Erythroblast (primary cell): ENCODE measurements around the gene ZNF436.

Source experiments
- DNase-seq, 2 experiments: peaks; one replicate each; lab custom pipeline; 2025; lab: John Stamatoyannopoulos, UW
- GATA1 ChIP-seq: IDR thresholded peaks from 2 replicates; pipeline ENCODE4 v1.6.1; 2011; ENCODE audit warnings: low read depth, mild to moderate bottlenecking, control low read depth, low read length, moderate library complexity
- POLR2A ChIP-seq: IDR thresholded peaks from 2 replicates; pipeline ENCODE4 v1.6.1; 2011; ENCODE audit warnings: mild to moderate bottlenecking, low read length

ZNF436 gene

DNA sequence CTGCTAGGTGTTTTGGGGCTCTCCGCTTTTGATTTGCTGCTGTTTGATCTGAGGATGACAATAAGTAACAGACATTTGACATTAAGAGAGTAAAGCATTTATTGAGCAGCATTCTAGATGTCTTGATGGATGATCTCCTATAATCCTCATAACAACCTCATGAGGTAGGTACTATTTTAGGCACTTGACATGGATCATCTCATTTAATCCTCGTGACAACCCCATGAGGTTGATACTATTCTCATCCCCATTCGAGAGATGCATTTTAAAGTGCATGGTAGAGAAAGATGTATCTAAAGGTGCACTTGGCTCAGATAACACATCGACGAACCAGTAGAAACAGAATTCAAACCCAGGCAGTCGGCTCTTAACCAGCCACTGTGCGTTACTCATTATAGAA, 28.3 kb upstream of the ZNF436 start:
- DNase-seq = no peak
- TF ChIP-seq POLR2A (no peak), GATA1 (no peak)

DNA sequence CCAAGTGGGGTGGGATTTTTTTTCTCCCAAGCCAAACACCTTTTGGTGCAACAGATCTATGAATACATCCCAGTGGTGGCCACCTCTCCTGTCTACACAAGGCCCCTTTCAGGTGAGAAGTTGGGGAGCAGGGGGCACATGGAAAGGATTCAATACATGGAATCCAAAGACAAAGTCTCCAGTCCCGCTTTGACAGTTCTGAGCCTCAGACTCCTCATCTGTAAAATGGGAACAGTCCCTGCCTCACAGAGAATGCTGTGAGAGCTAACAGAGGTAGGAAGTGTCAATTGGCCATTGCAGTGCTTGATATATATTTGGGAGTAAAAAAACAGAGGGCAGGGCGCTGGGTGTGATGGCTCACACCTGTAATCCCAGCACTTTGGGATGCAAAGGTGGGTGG, 26.7 kb upstream of the ZNF436 start:
- no peak for TF ChIP-seq GATA1
- TF ChIP-seq POLR2A = no peak
- DNase-seq = no peak

DNA sequence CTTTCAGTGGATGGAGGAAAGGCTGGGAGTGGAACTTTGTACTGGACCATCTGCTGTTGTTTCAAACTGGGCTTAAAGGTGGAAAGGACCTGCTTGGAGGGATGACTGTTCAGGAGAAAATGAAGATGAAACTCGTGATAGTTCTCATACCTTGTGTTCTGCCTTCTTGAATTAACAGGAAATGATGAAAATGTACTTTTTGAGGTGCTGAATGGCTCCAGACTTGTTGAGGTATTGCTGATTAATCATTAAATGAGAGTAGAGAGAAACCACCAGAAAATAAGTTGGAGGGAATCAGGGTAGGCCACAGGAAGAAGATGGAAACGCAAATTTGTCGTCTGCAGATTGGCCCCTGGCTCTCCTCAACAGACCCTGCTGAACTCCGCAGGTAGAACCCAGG, 26.2 kb upstream of the ZNF436 start:
- no peak for DNase-seq
- TF ChIP-seq GATA1 (no peak), POLR2A (no peak)

DNA sequence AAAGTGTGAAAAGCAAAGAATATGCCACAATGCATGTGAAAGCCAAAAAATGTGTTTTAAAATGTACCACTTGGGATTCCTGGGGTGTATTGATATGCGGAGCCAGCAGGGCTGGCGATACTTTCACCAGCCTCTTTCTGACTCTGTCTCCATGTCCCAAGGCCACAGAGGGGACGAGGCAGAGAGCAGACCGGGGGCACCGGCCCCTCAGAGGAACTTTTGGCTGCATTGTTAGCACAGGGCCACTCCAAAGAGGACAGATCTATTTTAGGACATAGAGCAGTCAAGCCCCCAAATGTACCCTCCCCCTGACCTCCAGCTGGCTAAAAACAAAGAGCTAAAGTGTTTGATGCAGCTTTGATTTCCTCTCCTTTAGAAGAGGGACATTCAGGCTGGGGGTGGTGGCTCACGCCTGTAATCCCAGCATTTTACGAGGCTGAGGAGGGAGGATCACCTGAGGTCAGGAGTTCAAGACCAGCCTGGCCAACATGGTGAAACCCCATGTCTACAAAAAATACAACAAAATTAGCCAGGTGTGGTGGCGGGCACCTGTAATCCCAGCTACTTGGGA, 25.6 kb upstream of the ZNF436 start:
- no peak for DNase-seq
- TF ChIP-seq POLR2A = no peak
- TF ChIP-seq GATA1 = no peak

DNA sequence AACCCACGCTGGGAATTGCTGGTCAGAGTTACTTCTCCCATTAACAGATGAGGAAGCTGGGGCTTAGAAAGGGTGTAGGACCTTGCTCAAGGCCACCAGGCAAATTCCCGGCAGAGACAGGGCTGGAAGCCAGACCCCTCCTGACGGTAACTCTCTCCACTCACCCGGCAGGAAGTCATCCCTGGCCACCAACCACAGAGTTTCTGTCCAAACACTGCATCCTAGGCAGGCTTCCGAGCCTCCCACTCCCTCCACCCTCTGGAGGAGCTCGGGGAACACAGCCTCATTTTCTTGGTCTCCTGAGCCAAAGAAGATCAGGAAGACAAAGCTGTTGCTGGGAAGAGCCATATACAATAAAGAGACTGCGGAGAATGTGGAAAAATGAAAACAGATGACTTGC, 25.0 kb upstream of the ZNF436 start:
- TF ChIP-seq GATA1 (no peak), POLR2A (no peak)
- DNase-seq = no peak

DNA sequence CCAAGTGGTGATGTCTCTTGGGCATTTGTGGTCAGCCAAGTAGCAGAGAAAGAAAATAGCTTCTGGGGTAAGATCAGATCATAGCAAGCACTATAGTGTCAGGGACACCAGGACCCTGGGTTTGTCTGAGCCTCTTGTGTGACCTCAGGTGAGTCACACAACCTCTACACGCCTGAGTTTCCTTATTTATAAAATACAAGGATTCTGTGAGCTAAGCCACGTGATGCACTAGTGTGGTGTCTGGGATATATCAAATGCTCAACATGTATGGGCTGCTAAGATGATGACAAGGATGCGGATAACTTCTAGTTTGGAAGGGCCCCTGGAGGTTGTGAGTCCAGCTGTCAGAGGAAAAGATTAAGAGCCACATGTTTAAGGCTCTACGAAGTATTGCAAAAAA, 24.5 kb upstream of the ZNF436 start:
- no peak for TF ChIP-seq POLR2A
- no peak for TF ChIP-seq GATA1
- DNase-seq = no peak

DNA sequence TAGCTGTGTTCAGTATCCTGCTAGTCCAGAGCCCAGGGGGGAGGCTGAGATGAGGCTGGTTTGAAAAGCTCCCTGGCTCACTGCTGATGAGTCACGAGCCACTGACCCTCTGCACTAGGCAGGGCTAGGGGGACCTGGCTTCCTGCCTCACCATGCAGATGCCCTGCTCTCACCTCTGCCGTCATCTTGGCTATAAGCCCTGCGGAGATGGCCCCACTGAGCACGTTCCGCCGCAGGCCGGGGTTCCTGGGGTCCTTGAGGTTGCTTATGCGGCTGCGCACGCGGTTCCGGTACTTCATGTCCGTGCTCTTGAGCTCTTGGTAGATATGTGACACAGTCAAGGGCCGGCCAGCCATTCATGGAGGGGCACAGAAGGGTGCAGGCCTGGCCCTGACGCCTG, 24.1 kb upstream of the ZNF436 start:
- DNase-seq = no peak
- no peak for TF ChIP-seq POLR2A
- no peak for TF ChIP-seq GATA1

DNA sequence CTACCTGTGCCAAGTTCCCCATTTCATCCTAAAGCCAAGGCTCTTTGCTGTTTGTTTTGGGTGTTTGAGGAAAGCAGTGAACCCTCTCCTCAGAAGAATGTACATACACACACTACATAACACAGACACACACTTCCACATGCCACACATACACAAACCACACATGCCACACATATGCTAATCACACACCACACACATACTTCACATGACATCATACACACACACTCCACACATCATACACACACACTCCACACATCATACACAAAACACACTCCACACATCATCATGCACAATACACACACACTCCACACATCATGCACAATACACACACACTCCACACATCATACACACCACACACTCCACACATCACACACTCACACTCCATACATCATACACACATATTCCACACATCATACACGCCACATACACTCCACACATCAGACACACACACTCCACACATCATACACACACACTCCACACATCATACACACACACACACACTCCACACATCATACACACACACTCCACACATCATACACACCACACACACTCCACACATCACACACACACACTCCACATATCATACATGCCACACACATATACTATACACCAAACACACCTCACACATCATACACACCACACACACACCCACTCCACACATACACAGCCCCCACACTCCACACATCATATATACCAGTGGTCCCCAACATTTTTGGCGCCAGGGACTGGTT, 22.7 kb upstream of the ZNF436 start:
- no peak for TF ChIP-seq GATA1
- TF ChIP-seq POLR2A = no peak
- DNase-seq = peak in 1 of 2 experiments; percentile 11

DNA sequence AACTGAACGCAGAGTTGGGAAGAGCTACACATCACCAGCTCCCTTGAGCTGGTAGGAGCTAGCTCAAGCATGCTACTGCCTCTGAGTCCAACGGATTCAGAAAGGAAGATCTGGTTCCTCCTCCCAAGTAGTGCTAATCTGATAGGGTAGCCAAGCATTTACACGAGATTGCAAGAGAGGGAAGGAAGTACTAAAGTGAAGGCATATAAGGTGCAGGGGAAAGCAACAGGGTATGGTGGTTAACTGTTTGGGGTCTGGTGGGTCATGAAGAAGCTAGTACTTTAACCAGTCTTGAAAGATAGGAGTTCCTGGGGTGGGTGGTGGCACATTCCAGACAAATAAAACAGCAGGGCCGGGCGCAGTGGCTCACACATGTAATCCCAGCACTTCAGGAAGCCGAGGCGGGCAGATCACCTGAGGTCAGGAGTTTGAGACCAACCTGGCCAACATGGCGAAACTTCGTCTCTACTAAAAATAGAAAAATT, 20.2 kb upstream of the ZNF436 start:
- DNase-seq = no peak
- TF ChIP-seq GATA1 = no peak
- no peak for TF ChIP-seq POLR2A

DNA sequence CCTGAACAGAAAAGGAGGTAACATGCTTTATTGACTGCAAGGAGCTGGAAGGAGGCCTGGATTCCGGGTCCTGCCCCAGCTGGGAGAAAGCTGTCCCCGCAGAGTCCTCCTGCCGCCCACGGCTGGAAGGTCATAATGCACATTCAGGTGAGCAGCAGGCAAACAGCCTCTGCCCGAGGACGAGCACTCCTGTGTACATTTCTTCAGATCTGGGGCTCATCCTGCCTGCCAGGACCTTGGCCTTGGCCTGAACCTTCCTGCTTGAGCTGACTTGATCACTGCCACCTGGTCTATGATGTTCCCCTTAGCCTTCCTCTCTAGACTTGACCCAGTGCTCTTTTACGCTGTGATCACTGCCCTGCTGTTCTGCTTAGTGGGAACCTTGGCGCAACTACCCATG, 17.9 kb upstream of the ZNF436 start:
- TF ChIP-seq GATA1 = no peak
- TF ChIP-seq POLR2A = no peak
- no peak for DNase-seq

DNA sequence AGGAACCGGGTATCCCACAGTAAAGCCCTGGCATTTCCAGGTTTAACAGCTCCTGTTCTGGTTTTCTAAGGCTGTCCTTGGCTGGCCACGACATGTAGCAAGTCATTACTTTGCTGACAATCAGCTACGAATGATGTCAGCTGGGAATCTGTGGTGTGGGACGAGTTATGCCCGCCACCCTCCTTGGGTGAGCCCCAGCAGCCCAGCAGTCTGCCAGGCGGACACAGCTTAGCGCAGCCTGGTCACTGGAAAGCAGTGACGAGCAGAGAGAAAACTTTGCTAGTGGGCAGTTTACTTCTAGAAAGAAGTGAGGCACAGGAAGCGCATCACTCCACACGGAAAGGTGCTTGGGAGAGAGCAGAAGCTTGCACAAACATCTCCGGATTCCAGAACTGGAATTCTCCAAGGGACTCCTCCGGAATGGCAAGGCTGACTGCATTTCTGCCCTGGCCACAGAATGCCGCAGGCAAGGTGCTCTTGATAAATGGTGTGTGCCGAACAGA, 15.5 kb upstream of the ZNF436 start:
- TF ChIP-seq GATA1 (no peak), POLR2A (no peak)

DNA sequence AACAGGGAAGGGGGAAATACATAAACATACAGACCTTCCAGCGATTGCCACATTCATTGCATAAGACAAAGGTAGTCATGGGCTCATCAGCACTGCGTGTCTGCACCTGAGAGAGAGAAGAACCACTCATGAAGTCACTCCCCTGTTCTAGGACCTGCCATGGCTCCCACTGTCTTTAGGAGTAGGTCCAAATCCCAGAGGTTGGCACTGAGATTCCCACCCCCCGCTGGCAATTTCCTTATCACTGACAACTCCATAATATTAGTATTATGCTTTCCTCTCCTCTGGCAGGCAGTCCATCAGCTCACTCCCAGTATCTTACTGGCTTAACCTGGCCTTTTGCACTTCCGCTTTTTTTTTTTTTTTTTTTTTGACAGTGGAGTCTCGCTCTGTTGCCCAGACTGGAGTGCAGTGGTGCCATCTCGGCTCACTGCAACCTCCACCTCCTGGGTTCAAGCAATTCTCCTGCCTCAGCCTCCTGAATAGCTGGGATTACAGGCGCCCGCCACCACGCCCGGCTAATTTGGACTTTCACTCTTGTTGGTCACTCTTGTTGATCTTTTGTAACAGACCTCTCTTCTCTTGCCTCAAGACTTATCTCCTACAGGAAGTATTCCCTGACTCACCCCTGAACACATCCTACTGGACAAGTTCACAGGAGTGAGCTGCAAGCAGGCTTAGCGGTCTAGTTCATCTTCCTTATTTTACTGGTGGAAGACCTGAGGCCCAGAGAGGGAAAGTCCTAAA, 14.8 kb upstream of the ZNF436 start:
- no peak for DNase-seq
- TF ChIP-seq POLR2A = no peak
- TF ChIP-seq GATA1 = no peak

More for the DNA sequence above, 15.5 kb upstream of the ZNF436 start:
- DNase-seq = no peak

DNA sequence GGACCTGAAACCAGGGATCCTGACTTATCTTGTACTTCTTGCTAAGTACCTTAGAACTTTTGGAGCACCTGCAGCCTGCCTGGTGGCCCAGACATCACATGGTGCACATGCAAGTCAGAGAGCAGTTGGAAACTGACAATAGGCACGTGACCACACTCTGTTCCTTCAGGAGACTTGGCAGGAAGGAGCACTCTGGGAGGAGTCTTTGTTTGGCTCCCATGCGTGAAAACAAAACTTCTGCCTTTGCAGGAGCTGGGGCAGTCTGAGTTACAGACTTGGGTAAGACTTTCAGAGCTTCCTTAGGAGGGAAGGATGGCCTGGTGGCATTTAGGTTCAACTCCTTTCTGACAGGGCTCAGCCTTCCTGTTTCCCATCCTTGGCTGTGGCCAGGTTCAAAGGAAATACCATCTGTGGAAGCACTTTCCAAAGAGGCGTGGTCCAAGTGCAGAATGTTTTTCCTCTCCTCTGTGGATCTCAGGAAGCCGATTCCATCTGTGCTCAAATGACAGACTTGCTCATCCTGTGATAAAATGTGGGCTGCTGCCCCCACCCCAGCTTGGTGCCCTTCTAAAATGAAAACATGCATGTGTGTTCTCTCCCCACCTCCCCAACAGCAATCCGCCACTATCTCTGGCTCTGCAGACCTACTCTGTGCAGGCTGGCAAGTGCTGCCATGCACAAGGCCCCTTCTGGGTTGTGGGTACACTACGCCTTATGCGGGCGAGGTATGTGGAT, 14.1 kb upstream of the ZNF436 start:
- TF ChIP-seq GATA1 = no peak
- no peak for TF ChIP-seq POLR2A
- no peak for DNase-seq
